Activated CD4-positive, alpha-beta T cell treated with anti-CD3 and anti-CD28 coated beads for 1 hour (primary cell): ENCODE data around the gene USP7.
"Not testable (repeated sequence)": the region's sequence is repeated elsewhere in the genome, so short reads cannot be mapped to it uniquely, and the experiment has no call there.

Experiments
- DNase-seq: peaks from one replicate; pipeline ENCODE4 v3.0.0-alpha.2; 2020

USP7 gene

GRCh38 chr16:8855972-8856371 is 107.7 kb downstream of the USP7 start:
- DNase-seq, result no peak

GRCh38 chr16:8855051-8855786 is 108.5 kb downstream of the USP7 start:
- DNase-seq, result no peak

- no peak for DNase-seq
Observed at GRCh38 chr16:8854298-8854948, 109.3 kb downstream of the USP7 start.

GRCh38 chr16:8853611-8854010 is 110.1 kb downstream of the USP7 start:
- no peak for DNase-seq

- no peak for DNase-seq
Observed at GRCh38 chr16:8853150-8853549, 110.6 kb downstream of the USP7 start.

- DNase-seq, result no peak
Observed at GRCh38 chr16:8852534-8852933, 111.2 kb downstream of the USP7 start.

GRCh38 chr16:8851761-8852403 is 111.8 kb downstream of the USP7 start:
- DNase-seq, result no peak

- no peak for DNase-seq
Observed at GRCh38 chr16:8850279-8850885, 113.3 kb downstream of the USP7 start.

GRCh38 chr16:8849411-8850011 is 114.2 kb downstream of the USP7 start:
- DNase-seq, result no peak

GRCh38 chr16:8848939-8849391 is 114.7 kb downstream of the USP7 start:
- DNase-seq, result no peak

GRCh38 chr16:8848231-8848938 is 115.3 kb downstream of the USP7 start:
- no peak for DNase-seq

GRCh38 chr16:8847623-8848022 is 116.1 kb downstream of the USP7 start:
- no peak for DNase-seq

- DNase-seq, result no peak
Observed at GRCh38 chr16:8847145-8847544, 116.6 kb downstream of the USP7 start.

GRCh38 chr16:8846401-8846932 is 117.2 kb downstream of the USP7 start:
- no peak for DNase-seq

GRCh38 chr16:8845699-8846298 is 117.9 kb downstream of the USP7 start:
- DNase-seq, result no peak

GRCh38 chr16:8843296-8843695 is 120.4 kb downstream of the USP7 start:
- not testable (repeated sequence) for DNase-seq
